Memory B cell (primary cell): ENCODE data around the gene CPXM1.

Experiments
- ATAC-seq: fragments of 150-1000 bp; cut with Tn5 transposase; 2 replicates; pipeline ENCODE4 v1.10.0; 2021; ENCODE audit warnings: low read depth, mild to moderate bottlenecking, moderate library complexity
- DNase-seq, 2 donors: peaks; one replicate each; pipeline ENCODE4 v3.0.0; 2022; ENCODE audit warnings: low spot score in 2 of 2
- H3K27ac Mint-ChIP-seq: one replicate; pipeline ENCODE4 v1.8.0; 2022; ENCODE audit warnings: mild to moderate bottlenecking, moderate library complexity, mixed read lengths
- H3K27me3 Mint-ChIP-seq: one replicate; pipeline ENCODE4 v1.8.0; 2022; ENCODE audit warnings: mixed read lengths
- H3K36me3 Mint-ChIP-seq: one replicate; pipeline ENCODE4 v1.8.0; 2022; ENCODE audit warnings: mild to moderate bottlenecking, mixed read lengths
- H3K4me1 Mint-ChIP-seq: one replicate; pipeline ENCODE4 v1.8.0; 2022; ENCODE audit warnings: mixed read lengths
- H3K4me3 Mint-ChIP-seq: one replicate; pipeline ENCODE4 v1.8.0; 2022; ENCODE audit warnings: mild to moderate bottlenecking, moderate library complexity, mixed read lengths
- H3K9me3 Mint-ChIP-seq: one replicate; pipeline ENCODE4 v1.8.0; 2022; ENCODE audit warnings: mixed read lengths

CPXM1 gene

GRCh38 chr20:2759143-2759542, 41.3 kb downstream of the CPXM1 start:
- DNase-seq (no peak), ATAC-seq (no peak)
- H3K36me3 Mint-ChIP-seq = no peaks in the 10 kb centered on the region
- H3K27ac Mint-ChIP-seq = no peak overlapping the region
- H3K27me3 Mint-ChIP-seq = peaks cover 43% of the 10 kb centered on the region
- no peaks in the 10 kb centered on the region for H3K9me3 Mint-ChIP-seq
- no peaks in the 10 kb centered on the region for H3K4me1 Mint-ChIP-seq
- H3K4me3 Mint-ChIP-seq = no peak overlapping the region

GRCh38 chr20:2757969-2758368, 42.5 kb downstream of the CPXM1 start:
- no peak for ATAC-seq
- no peaks in the 10 kb centered on the region for H3K36me3 Mint-ChIP-seq
- H3K4me3 Mint-ChIP-seq = no peak overlapping the region
- no peak overlapping the region for H3K27ac Mint-ChIP-seq
- DNase-seq = no peak
- H3K9me3 Mint-ChIP-seq = no peaks in the 10 kb centered on the region
- H3K27me3 Mint-ChIP-seq = peaks cover 48% of the 10 kb centered on the region
- H3K4me1 Mint-ChIP-seq = peaks cover 6% of the 10 kb centered on the region

- no peak overlapping the region for H3K4me3 Mint-ChIP-seq
- ATAC-seq (no peak), DNase-seq (no peak)
- H3K9me3 Mint-ChIP-seq = no peaks in the 10 kb centered on the region
- H3K27ac Mint-ChIP-seq = no peak overlapping the region
- peaks cover 6% of the 10 kb centered on the region for H3K4me1 Mint-ChIP-seq
- H3K36me3 Mint-ChIP-seq = no peaks in the 10 kb centered on the region
- H3K27me3 Mint-ChIP-seq = peaks cover 46% of the 10 kb centered on the region
Measured at GRCh38 chr20:2757001-2757400, 43.4 kb downstream of the CPXM1 start.

- H3K36me3 Mint-ChIP-seq = no peaks in the 10 kb centered on the region
- H3K9me3 Mint-ChIP-seq = no peaks in the 10 kb centered on the region
- no peak overlapping the region for H3K27ac Mint-ChIP-seq
- peaks cover 44% of the 10 kb centered on the region for H3K27me3 Mint-ChIP-seq
- H3K4me1 Mint-ChIP-seq = peaks cover 6% of the 10 kb centered on the region
- ATAC-seq (no peak), DNase-seq (no peak)
- H3K4me3 Mint-ChIP-seq = no peak overlapping the region
Measured at GRCh38 chr20:2756056-2756611, 44.3 kb downstream of the CPXM1 start.

GRCh38 chr20:2755451-2756055, 44.9 kb downstream of the CPXM1 start:
- ATAC-seq = no peak
- Mint-ChIP-seq H3K9me3 (no peaks in the 10 kb centered on the region), H3K36me3 (no peaks in the 10 kb centered on the region), H3K27ac (no peak overlapping the region), H3K4me1 (peaks cover 12% of the 10 kb centered on the region), H3K4me3 (no peak overlapping the region), H3K27me3 (peaks cover 43% of the 10 kb centered on the region)
- DNase-seq = no peak

- Mint-ChIP-seq H3K4me3 (no peak overlapping the region), H3K27me3 (peaks cover 51% of the 10 kb centered on the region), H3K36me3 (no peaks in the 10 kb centered on the region), H3K27ac (no peak overlapping the region), H3K9me3 (no peaks in the 10 kb centered on the region), H3K4me1 (peaks cover 17% of the 10 kb centered on the region)
- no peak for DNase-seq
- ATAC-seq = no peak
Measured at GRCh38 chr20:2754424-2754823, 46.0 kb downstream of the CPXM1 start.

GRCh38 chr20:2753461-2754040, 46.9 kb downstream of the CPXM1 start:
- Mint-ChIP-seq H3K36me3 (no peaks in the 10 kb centered on the region), H3K27me3 (peaks cover 48% of the 10 kb centered on the region), H3K9me3 (no peaks in the 10 kb centered on the region), H3K4me1 (peaks cover 17% of the 10 kb centered on the region), H3K4me3 (peak overlapping the region; percentile 41), H3K27ac (no peak overlapping the region)
- no peak for ATAC-seq
- DNase-seq = no peak

- H3K27me3 Mint-ChIP-seq = peaks cover 46% of the 10 kb centered on the region
- H3K27ac Mint-ChIP-seq = no peak overlapping the region
- no peaks in the 10 kb centered on the region for H3K36me3 Mint-ChIP-seq
- H3K4me3 Mint-ChIP-seq = peak overlapping the region; percentile 72
- no peak for DNase-seq
- peaks cover 17% of the 10 kb centered on the region for H3K4me1 Mint-ChIP-seq
- peak; percentile 7 for ATAC-seq
- H3K9me3 Mint-ChIP-seq = peaks cover 2% of the 10 kb centered on the region
Measured at GRCh38 chr20:2752567-2753460, 47.6 kb downstream of the CPXM1 start.

- H3K27ac Mint-ChIP-seq = no peak overlapping the region
- DNase-seq (peak in 1 of 2 donors; percentile 56), ATAC-seq (peak; percentile 74)
- peaks cover 17% of the 10 kb centered on the region for H3K4me1 Mint-ChIP-seq
- H3K9me3 Mint-ChIP-seq = peaks cover 3% of the 10 kb centered on the region
- no peaks in the 10 kb centered on the region for H3K36me3 Mint-ChIP-seq
- H3K4me3 Mint-ChIP-seq = no peak overlapping the region
- peaks cover 45% of the 10 kb centered on the region for H3K27me3 Mint-ChIP-seq
Measured at GRCh38 chr20:2751878-2752566, 48.4 kb downstream of the CPXM1 start.

GRCh38 chr20:2751347-2751877, 49.0 kb downstream of the CPXM1 start:
- Mint-ChIP-seq H3K36me3 (no peaks in the 10 kb centered on the region), H3K9me3 (peaks cover 3% of the 10 kb centered on the region), H3K27ac (no peak overlapping the region), H3K27me3 (peaks cover 39% of the 10 kb centered on the region), H3K4me1 (peaks cover 17% of the 10 kb centered on the region), H3K4me3 (peak overlapping the region; percentile 39)
- ATAC-seq (no peak), DNase-seq (no peak)

- Mint-ChIP-seq H3K27ac (peak overlapping the region; percentile 14), H3K9me3 (peaks cover 3% of the 10 kb centered on the region), H3K4me1 (peaks cover 19% of the 10 kb centered on the region), H3K36me3 (no peaks in the 10 kb centered on the region), H3K27me3 (peaks cover 36% of the 10 kb centered on the region), H3K4me3 (peak overlapping the region; percentile 71)
- ATAC-seq = peak; percentile 21
- DNase-seq = no peak
Measured at GRCh38 chr20:2750491-2751251, 49.8 kb downstream of the CPXM1 start.

- peaks cover 3% of the 10 kb centered on the region for H3K9me3 Mint-ChIP-seq
- H3K36me3 Mint-ChIP-seq = no peaks in the 10 kb centered on the region
- peaks cover 36% of the 10 kb centered on the region for H3K27me3 Mint-ChIP-seq
- no peak overlapping the region for H3K27ac Mint-ChIP-seq
- ATAC-seq = no peak
- H3K4me3 Mint-ChIP-seq = no peak overlapping the region
- no peak for DNase-seq
- peaks cover 19% of the 10 kb centered on the region for H3K4me1 Mint-ChIP-seq
Measured at GRCh38 chr20:2749951-2750490, 50.4 kb downstream of the CPXM1 start.
